Mucosa of descending colon (tissue), 3 donors: ENCODE data around the gene LRP5. TPM values are rescaled to one million over a fixed set of nuclear protein-coding genes. Genes with fewer than 3 reads are reported as not detected.

Experiments
- ATAC-seq: fragments of 200-7000 bp; cut with Tn5 transposase; one replicate; pipeline ENCODE4 v1.9.1; 2020; ENCODE audit warnings: mild to moderate bottlenecking, moderate library complexity
- DNase-seq, 3 donors: peaks; one replicate each; pipeline ENCODE4 v3.0.0-alpha.2; 2020
- H3K36me3 ChIP-seq: fragments of 200-600 bp; one replicate; pipeline ENCODE4 v1.8.0; 2021; ENCODE audit warnings: low read depth, mild to moderate bottlenecking
- H3K4me1 ChIP-seq: fragments of 200-600 bp; one replicate; pipeline ENCODE4 v1.8.0; 2021; ENCODE audit warnings: low read depth, mild to moderate bottlenecking
- H3K4me3 ChIP-seq: fragments of 200-600 bp; one replicate; pipeline ENCODE4 v1.8.0; 2021; ENCODE audit warnings: mild to moderate bottlenecking
- H3K9me3 ChIP-seq: fragments of 200-600 bp; one replicate; pipeline ENCODE4 v1.8.0; 2021; ENCODE audit warnings: mild to moderate bottlenecking
- intact Hi-C, 2 donors: fragments of 100-400 bp; cut with DNase I in 1 of 2; cut with micrococcal nuclease in 1 of 2; formaldehyde crosslinking; loops; one replicate each; pipeline versions ENCODE4 v1.11.0 to v1.11.1; 2022; cut with DNase I, micrococcal nuclease
- total RNA-seq, 3 donors: library from RNA; stranded (reverse); fragmentation: NEBNext Ultra II Directional in 2 of 3; extraction: Animal tissue kit (Norgen Biotek cat#: 25700) in 2 of 3; gene quantifications; one replicate each; pipeline versions ENCODE4 v1.2.1 to v1.2.4, GENCODE V29; 2021 to 2023
- TF ChIP-seq, protein P1 (sequence below): fragments of 200-600 bp; IDR thresholded peaks from one replicate; pipeline ENCODE4 v1.8.0; 2022; ENCODE audit warnings: antibody characterized with exemption, mild to moderate bottlenecking
- donor health status: DM: no; HTN: no; CAD: no; lungs with moderate emphysema.
- donor health status: DM: no; HTN: no; CAD: no.
- donor health status: DM: no; HTN: yes; CAD: no.

The LRP5 gene
- total RNA-seq, 3 donors from 2014 or later, result 83.7 to 113 (median 103) TPM

DNA sequence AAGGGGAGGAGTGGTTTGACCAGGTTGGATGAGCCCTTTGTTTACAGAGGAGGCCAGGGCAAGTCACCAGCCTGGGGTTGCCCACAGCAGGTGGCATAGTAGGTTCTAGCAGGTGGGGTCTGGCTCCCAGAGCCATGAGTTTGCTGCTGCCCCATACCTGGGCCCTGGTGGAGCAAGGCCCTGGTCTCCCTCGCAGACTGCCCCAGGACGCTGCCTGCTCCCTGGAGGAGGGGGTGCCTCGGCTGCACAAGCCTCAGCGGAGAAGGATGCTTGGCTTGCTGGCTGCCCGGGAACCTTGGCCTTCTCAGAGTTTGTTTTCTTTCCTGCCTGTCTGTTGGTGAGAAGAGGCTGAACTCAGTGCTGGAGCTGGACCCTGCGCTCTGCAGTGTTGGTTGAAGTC, 54.9 kb downstream of the LRP5 start:
- intact Hi-C loops, result no loop called here
- H3K36me3 ChIP-seq, result no peaks in the 10 kb centered on the region
- no peak for DNase-seq
- no peak overlapping the region for H3K4me3 ChIP-seq
- H3K4me1 ChIP-seq, result no peaks in the 10 kb centered on the region
- no peaks in the 10 kb centered on the region for H3K9me3 ChIP-seq
- TF ChIP-seq, protein P1, sequence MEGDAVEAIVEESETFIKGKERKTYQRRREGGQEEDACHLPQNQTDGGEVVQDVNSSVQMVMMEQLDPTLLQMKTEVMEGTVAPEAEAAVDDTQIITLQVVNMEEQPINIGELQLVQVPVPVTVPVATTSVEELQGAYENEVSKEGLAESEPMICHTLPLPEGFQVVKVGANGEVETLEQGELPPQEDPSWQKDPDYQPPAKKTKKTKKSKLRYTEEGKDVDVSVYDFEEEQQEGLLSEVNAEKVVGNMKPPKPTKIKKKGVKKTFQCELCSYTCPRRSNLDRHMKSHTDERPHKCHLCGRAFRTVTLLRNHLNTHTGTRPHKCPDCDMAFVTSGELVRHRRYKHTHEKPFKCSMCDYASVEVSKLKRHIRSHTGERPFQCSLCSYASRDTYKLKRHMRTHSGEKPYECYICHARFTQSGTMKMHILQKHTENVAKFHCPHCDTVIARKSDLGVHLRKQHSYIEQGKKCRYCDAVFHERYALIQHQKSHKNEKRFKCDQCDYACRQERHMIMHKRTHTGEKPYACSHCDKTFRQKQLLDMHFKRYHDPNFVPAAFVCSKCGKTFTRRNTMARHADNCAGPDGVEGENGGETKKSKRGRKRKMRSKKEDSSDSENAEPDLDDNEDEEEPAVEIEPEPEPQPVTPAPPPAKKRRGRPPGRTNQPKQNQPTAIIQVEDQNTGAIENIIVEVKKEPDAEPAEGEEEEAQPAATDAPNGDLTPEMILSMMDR, result no peak
- ATAC-seq, result no peak

DNA sequence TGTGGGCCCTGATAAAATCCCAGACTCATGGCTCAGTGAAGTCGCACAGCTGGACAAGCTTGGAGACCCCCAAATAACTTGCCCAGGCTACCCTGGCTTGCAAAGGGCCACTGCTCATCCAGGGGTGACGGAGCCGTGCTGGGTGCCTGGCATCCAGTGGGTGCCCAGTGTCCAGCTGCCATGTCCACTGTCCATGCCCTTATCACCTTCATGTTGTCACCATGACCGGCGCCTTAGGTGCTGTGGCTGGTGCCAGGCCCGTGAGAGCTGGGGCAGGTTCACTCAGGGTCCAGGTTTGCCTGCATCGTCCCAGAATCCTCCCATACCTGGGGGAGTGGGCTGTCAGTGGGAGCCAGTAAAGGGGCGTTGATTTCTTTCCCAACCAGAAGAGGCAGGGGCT, 57.4 kb downstream of the LRP5 start:
- TF ChIP-seq, protein P1, result no peak
- Histone ChIP-seq H3K4me3 (no peak overlapping the region), H3K4me1 (peaks cover 15% of the 10 kb centered on the region), H3K36me3 (no peaks in the 10 kb centered on the region), H3K9me3 (no peaks in the 10 kb centered on the region)
- no peak for DNase-seq
- no peak for ATAC-seq
- intact Hi-C loops, result no loop called here

DNA sequence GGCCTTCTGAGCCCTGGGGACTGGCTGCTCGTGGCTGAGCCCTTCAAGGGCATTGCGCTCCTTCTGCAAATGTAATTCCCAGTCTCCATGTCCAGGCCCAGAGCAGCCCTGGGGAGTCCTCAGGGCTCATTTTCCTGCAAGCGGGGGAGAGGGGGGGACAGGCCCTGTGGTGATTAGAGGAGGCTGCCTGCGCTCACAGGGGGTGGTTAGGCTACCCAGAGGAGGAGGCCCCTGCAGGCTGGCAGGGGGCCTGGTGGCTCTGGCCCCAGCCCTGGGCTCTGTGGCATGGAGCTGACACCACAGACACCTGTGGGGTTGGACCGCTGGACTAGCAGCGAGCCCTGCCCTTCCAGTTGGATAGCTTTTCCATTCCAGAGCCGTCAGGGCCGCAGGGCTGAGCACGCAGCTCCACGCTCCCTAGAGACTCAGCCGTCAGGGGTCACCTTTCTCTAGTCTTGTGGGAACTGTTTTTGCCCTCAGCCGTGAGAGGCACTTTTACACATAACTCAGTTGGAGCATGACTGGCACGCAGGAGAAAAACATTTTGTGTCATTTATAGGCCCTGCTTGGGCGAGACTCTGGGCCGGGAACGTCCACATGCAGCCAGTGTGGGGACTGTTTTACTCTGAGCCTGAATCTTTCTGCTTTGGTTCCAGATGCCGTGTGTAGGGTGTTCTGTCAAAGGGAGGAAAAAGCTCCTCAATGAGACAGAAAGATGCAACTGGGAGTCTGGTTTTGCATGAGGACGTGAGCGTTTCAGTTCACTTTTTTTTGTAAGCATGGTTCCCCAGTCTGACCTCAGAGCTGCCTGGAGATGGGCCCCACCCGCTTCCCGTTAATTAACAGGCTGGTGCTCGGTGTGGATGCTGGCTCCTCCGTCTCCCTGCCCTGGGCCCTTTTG, 58.1 kb downstream of the LRP5 start:
- H3K4me1 ChIP-seq, result peaks cover 19% of the 10 kb centered on the region

DNA sequence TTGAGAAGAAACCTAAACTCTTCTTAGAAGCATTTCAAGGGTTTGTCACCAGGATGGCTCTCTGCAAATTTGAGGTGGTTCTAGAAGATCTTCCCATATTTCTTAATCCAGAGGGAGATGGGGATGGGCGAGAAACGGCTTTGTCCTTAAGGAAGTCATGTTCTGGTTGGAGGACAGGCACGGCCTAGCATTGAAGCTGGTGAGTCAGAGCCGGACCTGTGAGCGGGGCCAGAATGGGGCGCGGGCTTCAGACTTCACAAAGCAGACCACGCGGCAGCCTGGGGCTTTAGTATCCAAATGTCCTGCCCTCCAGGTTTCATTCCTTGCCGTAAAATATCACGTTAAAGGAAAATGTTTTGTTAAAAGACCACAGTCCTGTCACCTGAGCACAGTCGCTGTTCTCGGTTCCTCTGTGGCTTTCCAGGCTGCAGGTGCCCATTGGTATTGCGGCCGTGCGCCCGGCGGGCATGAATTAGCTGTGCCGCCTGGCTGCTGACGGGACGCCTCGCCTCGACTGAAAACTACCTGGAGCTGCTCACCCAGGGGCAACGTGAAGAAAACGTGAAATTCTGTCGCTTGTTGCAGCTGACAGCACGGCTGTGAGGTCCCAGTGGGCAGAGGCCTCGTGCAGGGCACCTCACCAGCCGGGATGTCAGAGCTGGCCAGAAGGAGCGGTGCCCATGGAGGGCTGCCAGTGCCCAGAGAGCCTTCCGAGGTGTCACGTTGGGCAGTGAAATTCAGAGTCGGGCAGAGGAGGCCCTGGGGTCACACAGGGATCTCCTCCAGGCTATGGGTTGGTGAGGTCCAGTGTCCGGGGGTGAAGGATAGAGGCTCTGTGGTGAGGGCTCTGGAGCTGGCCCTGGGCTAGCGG, 59.0 kb downstream of the LRP5 start:
- H3K9me3 ChIP-seq, result no peaks in the 10 kb centered on the region
- peaks cover 19% of the 10 kb centered on the region for H3K4me1 ChIP-seq
- ATAC-seq (no peak), DNase-seq (peak in 1 of 3 donors; percentile 45)
- H3K4me3 ChIP-seq, result no peak overlapping the region
- H3K36me3 ChIP-seq, result no peaks in the 10 kb centered on the region
- TF ChIP-seq, protein P1, result no peak
- intact Hi-C loops, result no loop called here

More for the DNA sequence above, 58.1 kb downstream of the LRP5 start:
- TF ChIP-seq, protein P1, result no peak
- Histone ChIP-seq H3K4me3 (no peak overlapping the region), H3K9me3 (no peaks in the 10 kb centered on the region), H3K36me3 (no peaks in the 10 kb centered on the region)
- intact Hi-C loops, result no loop called here
- DNase-seq (no peak), ATAC-seq (peak; percentile 33)

DNA sequence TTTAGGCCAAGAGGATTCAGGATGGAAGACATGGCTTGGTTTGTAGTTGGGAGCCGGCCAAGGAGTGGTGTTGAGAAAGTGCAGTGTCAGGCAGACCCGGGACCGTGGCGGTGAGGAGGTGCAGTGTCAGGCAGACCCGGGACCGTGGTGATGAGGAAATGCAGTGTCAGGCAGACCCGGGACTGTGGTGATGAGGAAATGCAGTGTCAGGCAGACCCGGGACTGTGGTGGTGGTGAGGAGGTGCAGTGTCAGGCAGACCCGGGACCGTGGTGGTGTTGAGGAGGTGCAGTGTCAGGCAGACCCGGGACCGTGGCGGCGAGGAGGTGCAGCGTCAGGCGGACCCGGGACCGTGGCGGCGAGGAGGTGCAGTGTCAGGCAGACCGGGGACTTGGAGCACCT, 59.7 kb downstream of the LRP5 start:
- H3K36me3 ChIP-seq, result no peaks in the 10 kb centered on the region
- no peaks in the 10 kb centered on the region for H3K9me3 ChIP-seq
- H3K4me1 ChIP-seq, result peaks cover 19% of the 10 kb centered on the region
- H3K4me3 ChIP-seq, result no peak overlapping the region
- intact Hi-C loops, result no loop called here
- DNase-seq, result no peak
- ATAC-seq, result no peak
- TF ChIP-seq, protein P1, result no peak
